Upper lobe of right lung (tissue), 1 donor: Measurements from ENCODE around the gene EGLN1. TPM values are rescaled to one million over a fixed set of nuclear protein-coding genes. Genes with fewer than 3 reads are reported as not detected.

Experiments used
- ATAC-seq: fragments of 200-7000 bp; cut with Tn5 transposase; one replicate; pipeline ENCODE4 v1.9.1; 2020; ENCODE audit warnings: mild to moderate bottlenecking, moderate library complexity
- DNase-seq: peaks from one replicate; pipeline ENCODE4 v3.0.0-alpha.2; 2020
- H3K27ac ChIP-seq: fragments of 200-600 bp; one replicate; pipeline ENCODE4 v1.8.0; 2022
- H3K27me3 ChIP-seq: fragments of 200-600 bp; one replicate; pipeline ENCODE4 v1.8.0; 2022; ENCODE audit warnings: mild to moderate bottlenecking
- H3K36me3 ChIP-seq: fragments of 200-600 bp; one replicate; pipeline ENCODE4 v1.8.0; 2022
- H3K4me1 ChIP-seq: fragments of 200-600 bp; one replicate; pipeline ENCODE4 v1.8.0; 2022
- H3K4me3 ChIP-seq: fragments of 200-600 bp; one replicate; pipeline ENCODE4 v1.8.0; 2022; ENCODE audit warnings: mild to moderate bottlenecking
- H3K9me3 ChIP-seq: fragments of 200-600 bp; one replicate; pipeline ENCODE4 v1.8.0; 2022
- CTCF ChIP-seq: fragments of 200-600 bp; IDR thresholded peaks from one replicate; pipeline ENCODE4 v1.8.0; 2022; ENCODE audit warnings: antibody characterized with exemption
- intact Hi-C: fragments of 100-400 bp; cut with DNase I; formaldehyde crosslinking; loops from one replicate; pipeline ENCODE4 v1.11.0; 2022
- total RNA-seq: library from RNA; stranded (reverse); fragmentation: NEBNext Ultra II Directional; extraction: Animal tissue kit (Norgen Biotek cat#: 25700); gene quantifications from one replicate; pipeline ENCODE4 v1.2.1, GENCODE V29; 2021
- donor health status: DM: no; HTN: yes; CAD: no; lungs with severe emphysema.

EGLN1 gene
- total RNA-seq, 1 donor from 2014 or later = 23.5 TPM

GRCh38 chr1:231401478-231401877 is 20.6 kb downstream of the EGLN1 start:
- no peaks in the 10 kb centered on the region for H3K36me3 ChIP-seq
- ATAC-seq (no peak), DNase-seq (no peak)
- intact Hi-C loops = no loop called here
- H3K27ac ChIP-seq = no peak overlapping the region
- H3K9me3 ChIP-seq = no peaks in the 10 kb centered on the region
- H3K4me3 ChIP-seq = no peak overlapping the region
- H3K27me3 ChIP-seq = no peaks in the 10 kb centered on the region
- no peak for TF ChIP-seq CTCF
- H3K4me1 ChIP-seq = peaks cover 12% of the 10 kb centered on the region

- Histone ChIP-seq H3K4me3 (no peak overlapping the region), H3K4me1 (peaks cover 29% of the 10 kb centered on the region), H3K27ac (no peak overlapping the region), H3K27me3 (no peaks in the 10 kb centered on the region), H3K36me3 (no peaks in the 10 kb centered on the region), H3K9me3 (no peaks in the 10 kb centered on the region)
- DNase-seq (no peak), ATAC-seq (no peak)
- intact Hi-C loops = no loop called here
- no peak for TF ChIP-seq CTCF
Measured at GRCh38 chr1:231397886-231398671, 24.0 kb downstream of the EGLN1 start.

DNA sequence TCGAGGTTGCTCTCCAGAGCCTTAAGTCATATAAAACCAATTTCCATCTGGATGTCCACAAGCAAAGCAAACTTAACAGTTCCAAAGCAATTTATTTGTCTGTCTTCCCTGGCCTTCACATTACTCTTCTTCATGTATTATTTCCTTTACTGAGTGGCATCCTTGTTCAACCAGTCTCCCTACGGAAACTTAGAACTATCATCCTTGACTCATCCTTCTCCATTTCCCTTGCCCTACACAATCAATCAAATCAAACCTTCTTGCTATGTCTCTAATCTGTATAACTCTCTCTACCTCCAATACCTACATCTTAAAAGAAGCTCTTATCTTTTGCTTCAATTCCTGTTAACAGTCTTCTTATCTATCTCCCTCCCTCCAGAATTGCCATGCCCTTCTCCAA is 25.4 kb downstream of the EGLN1 start:
- H3K9me3 ChIP-seq = no peaks in the 10 kb centered on the region
- intact Hi-C loops = no loop called here
- peaks cover 29% of the 10 kb centered on the region for H3K4me1 ChIP-seq
- no peak overlapping the region for H3K4me3 ChIP-seq
- DNase-seq = no peak
- TF ChIP-seq CTCF = no peak
- no peaks in the 10 kb centered on the region for H3K27me3 ChIP-seq
- no peak for ATAC-seq
- H3K27ac ChIP-seq = no peak overlapping the region
- H3K36me3 ChIP-seq = no peaks in the 10 kb centered on the region

- no peaks in the 10 kb centered on the region for H3K36me3 ChIP-seq
- DNase-seq (no peak), ATAC-seq (no peak)
- H3K9me3 ChIP-seq = no peaks in the 10 kb centered on the region
- H3K27ac ChIP-seq = no peak overlapping the region
- no peak for TF ChIP-seq CTCF
- H3K4me1 ChIP-seq = peaks cover 29% of the 10 kb centered on the region
- no peaks in the 10 kb centered on the region for H3K27me3 ChIP-seq
- intact Hi-C loops = no loop called here
- H3K4me3 ChIP-seq = no peak overlapping the region
Measured at GRCh38 chr1:231395998-231396390, 26.1 kb downstream of the EGLN1 start.

DNA sequence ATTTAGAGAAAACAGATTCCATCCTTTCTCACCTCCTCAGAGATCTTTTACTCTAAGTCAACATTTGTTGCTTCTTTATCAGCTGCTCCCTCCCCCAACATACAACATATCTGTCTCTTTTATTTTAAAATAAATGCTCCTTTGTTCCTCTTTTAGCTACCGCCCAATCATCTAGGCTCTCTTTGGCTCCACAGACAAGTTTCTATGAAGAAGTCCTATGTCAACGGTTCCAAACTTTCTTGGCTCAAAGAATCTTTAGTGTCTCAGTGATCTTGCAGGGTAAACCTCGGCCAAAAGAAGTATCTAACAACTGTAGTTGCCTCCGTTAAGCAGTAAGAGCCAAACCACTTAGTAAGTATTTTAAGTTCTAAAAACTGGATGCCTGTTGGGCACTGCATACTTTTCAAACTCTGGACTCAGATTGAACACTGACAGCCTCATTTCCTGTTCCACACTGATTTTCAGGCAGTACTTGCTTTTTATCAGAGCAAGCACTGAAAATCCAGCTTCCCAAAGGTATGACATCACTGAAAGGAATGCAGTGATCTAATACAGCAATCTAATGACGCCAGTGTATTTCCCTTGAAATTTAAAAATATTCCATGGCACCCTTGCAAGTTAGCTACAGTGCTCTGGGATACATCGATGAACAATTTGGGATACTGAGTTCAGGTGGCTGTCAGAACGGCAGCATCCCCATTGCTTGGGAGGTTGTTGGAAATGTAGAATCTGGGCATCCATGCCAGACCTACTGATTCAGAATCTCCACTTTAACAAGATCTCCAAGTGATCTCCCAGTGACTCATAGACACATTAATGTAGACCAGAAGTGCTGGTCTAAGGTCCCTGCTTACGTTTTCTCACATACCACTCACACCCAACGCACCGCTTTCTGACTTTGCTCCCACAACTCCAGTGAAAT is 26.8 kb downstream of the EGLN1 start:
- ATAC-seq (peak; percentile 24), DNase-seq (no peak)
- intact Hi-C loops = no loop called here
- peak overlapping the region; percentile 26 for H3K27ac ChIP-seq
- no peaks in the 10 kb centered on the region for H3K27me3 ChIP-seq
- H3K36me3 ChIP-seq = no peaks in the 10 kb centered on the region
- TF ChIP-seq CTCF = no peak
- H3K4me3 ChIP-seq = no peak overlapping the region
- H3K4me1 ChIP-seq = peaks cover 29% of the 10 kb centered on the region
- H3K9me3 ChIP-seq = no peaks in the 10 kb centered on the region
